Osteocyte (in vitro differentiated cells): ENCODE data around the gene SLC39A7. TPM values are rescaled to one million over a fixed set of nuclear protein-coding genes. Genes with fewer than 3 reads are reported as not detected.

Experiments
- DNase-seq: peaks from one replicate; pipeline ENCODE4 v3.0.0; 2021; ENCODE audit warnings: mixed read lengths; ENCODE audit not compliant: unreplicated experiment; ENCODE audit errors: extremely low spot score
- H3K27ac Mint-ChIP-seq: one replicate; pipeline ENCODE4 v1.8.0; 2021; ENCODE audit warnings: mild to moderate bottlenecking, mixed read lengths; ENCODE audit not compliant: unreplicated experiment
- H3K27me3 Mint-ChIP-seq: one replicate; pipeline ENCODE4 v1.8.0; 2021; ENCODE audit warnings: mixed read lengths; ENCODE audit not compliant: unreplicated experiment
- H3K36me3 Mint-ChIP-seq: one replicate; pipeline ENCODE4 v1.8.0; 2021; ENCODE audit warnings: mixed read lengths; ENCODE audit not compliant: unreplicated experiment
- H3K4me1 Mint-ChIP-seq: one replicate; pipeline ENCODE4 v1.8.0; 2021; ENCODE audit warnings: mixed read lengths; ENCODE audit not compliant: unreplicated experiment
- H3K4me3 Mint-ChIP-seq: one replicate; pipeline ENCODE4 v1.8.0; 2021; ENCODE audit warnings: mild to moderate bottlenecking, moderate library complexity, mixed read lengths; ENCODE audit not compliant: unreplicated experiment
- H3K9me3 Mint-ChIP-seq: one replicate; pipeline ENCODE4 v1.8.0; 2021; ENCODE audit warnings: mixed read lengths; ENCODE audit not compliant: unreplicated experiment
- total RNA-seq: library from RNA; stranded (reverse); gene quantifications from 2 replicates; pipeline ENCODE4 v1.2.1, GENCODE V29; 2021
- TF ChIP-seq, protein P1 (sequence below): fragments of 200-600 bp; sonication (generic); IDR thresholded peaks from 2 replicates; pipeline ENCODE4 v1.5.0; 2021; ENCODE audit warnings: antibody characterized with exemption, mild to moderate bottlenecking, moderate library complexity

Gene SLC39A7
- total RNA-seq, 1 donor from 2014 or later = 201 TPM

GRCh38 chr6:33235221-33235634, 34.6 kb downstream of the SLC39A7 start:
- TF ChIP-seq, protein P1, sequence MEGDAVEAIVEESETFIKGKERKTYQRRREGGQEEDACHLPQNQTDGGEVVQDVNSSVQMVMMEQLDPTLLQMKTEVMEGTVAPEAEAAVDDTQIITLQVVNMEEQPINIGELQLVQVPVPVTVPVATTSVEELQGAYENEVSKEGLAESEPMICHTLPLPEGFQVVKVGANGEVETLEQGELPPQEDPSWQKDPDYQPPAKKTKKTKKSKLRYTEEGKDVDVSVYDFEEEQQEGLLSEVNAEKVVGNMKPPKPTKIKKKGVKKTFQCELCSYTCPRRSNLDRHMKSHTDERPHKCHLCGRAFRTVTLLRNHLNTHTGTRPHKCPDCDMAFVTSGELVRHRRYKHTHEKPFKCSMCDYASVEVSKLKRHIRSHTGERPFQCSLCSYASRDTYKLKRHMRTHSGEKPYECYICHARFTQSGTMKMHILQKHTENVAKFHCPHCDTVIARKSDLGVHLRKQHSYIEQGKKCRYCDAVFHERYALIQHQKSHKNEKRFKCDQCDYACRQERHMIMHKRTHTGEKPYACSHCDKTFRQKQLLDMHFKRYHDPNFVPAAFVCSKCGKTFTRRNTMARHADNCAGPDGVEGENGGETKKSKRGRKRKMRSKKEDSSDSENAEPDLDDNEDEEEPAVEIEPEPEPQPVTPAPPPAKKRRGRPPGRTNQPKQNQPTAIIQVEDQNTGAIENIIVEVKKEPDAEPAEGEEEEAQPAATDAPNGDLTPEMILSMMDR = no peak
- no peak overlapping the region for H3K4me3 Mint-ChIP-seq
- H3K9me3 Mint-ChIP-seq = no peaks in the 10 kb centered on the region
- H3K4me1 Mint-ChIP-seq = peaks cover 9% of the 10 kb centered on the region
- H3K27me3 Mint-ChIP-seq = peaks cover 65% of the 10 kb centered on the region
- no peak overlapping the region for H3K27ac Mint-ChIP-seq
- no peak for DNase-seq
- H3K36me3 Mint-ChIP-seq = no peaks in the 10 kb centered on the region

- DNase-seq = no peak
- H3K9me3 Mint-ChIP-seq = no peaks in the 10 kb centered on the region
- TF ChIP-seq, protein P1 = no peak
- H3K27me3 Mint-ChIP-seq = peaks cover 60% of the 10 kb centered on the region
- peaks cover 9% of the 10 kb centered on the region for H3K4me1 Mint-ChIP-seq
- no peak overlapping the region for H3K4me3 Mint-ChIP-seq
- H3K36me3 Mint-ChIP-seq = no peaks in the 10 kb centered on the region
- no peak overlapping the region for H3K27ac Mint-ChIP-seq
These were observed 35.7 kb downstream of the SLC39A7 start for GRCh38 chr6:33236328-33236727.

DNA sequence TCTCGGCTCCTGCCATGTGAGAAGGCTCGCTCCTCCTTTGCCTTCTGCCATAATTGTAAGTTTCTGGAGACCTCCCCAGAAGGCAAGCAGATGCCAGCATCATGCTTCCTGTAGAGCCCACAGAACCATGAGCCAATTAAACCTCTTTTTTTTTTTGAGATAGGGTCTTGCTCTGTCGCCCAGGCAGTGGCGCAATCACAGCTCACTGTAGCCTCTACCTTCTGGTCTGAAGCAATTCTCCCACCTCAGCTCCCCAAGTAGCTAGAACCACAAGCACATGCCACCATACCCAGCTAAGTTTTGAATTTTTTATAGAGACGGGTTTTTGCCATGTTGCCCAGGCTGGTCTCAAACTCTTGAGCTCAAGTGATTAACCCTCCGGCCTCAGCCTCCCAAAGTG, 36.2 kb downstream of the SLC39A7 start:
- Mint-ChIP-seq H3K9me3 (no peaks in the 10 kb centered on the region), H3K4me1 (peaks cover 9% of the 10 kb centered on the region), H3K4me3 (no peak overlapping the region), H3K27me3 (peaks cover 58% of the 10 kb centered on the region), H3K36me3 (no peaks in the 10 kb centered on the region), H3K27ac (no peak overlapping the region)
- TF ChIP-seq, protein P1 = no peak
- no peak for DNase-seq

DNA sequence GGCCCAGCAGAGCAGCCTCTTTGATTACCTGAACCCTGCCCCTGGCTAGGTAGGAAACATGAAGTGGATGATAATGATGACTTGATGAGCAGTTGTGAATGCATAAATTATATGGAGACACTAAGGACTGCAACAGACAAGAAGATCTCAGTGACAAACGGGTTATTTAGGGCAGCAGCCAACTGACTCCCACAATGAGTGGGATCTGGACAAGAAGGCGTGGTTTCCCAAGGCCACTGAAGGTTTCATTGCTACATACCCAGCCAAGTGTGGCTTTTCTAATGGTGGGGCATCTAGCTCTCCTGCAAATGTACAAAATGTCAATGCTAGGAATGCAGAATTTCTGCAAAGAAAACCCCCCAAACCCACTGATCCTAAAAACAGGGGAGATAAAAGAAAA, 37.1 kb downstream of the SLC39A7 start:
- Mint-ChIP-seq H3K4me3 (no peak overlapping the region), H3K36me3 (no peaks in the 10 kb centered on the region), H3K27ac (no peak overlapping the region), H3K9me3 (no peaks in the 10 kb centered on the region), H3K27me3 (peaks cover 59% of the 10 kb centered on the region), H3K4me1 (peaks cover 9% of the 10 kb centered on the region)
- DNase-seq = no peak
- TF ChIP-seq, protein P1 = no peak

- Mint-ChIP-seq H3K27ac (no peak overlapping the region), H3K27me3 (peaks cover 43% of the 10 kb centered on the region), H3K4me1 (no peaks in the 10 kb centered on the region), H3K9me3 (no peaks in the 10 kb centered on the region), H3K36me3 (no peaks in the 10 kb centered on the region), H3K4me3 (no peak overlapping the region)
- TF ChIP-seq, protein P1 = no peak
- DNase-seq = no peak
These were observed 41.3 kb downstream of the SLC39A7 start for GRCh38 chr6:33241968-33242367.
